Femur (tissue), 1 donor: ENCODE results near the gene GORAB.

Experiments
- DNase-seq: peaks from one replicate; pipeline ENCODE4 v3.0.0-alpha.2; 2017

GORAB gene

GRCh38 chr1:170593173-170594011, 61.4 kb downstream of the GORAB start:
- DNase-seq: peak; percentile 26

- DNase-seq: peak; percentile 34
Observed at GRCh38 chr1:170594066-170594626, 62.2 kb downstream of the GORAB start.

- no peak for DNase-seq
Observed at GRCh38 chr1:170596701-170597100, 64.7 kb downstream of the GORAB start.

- no peak for DNase-seq
Observed at GRCh38 chr1:170598618-170599017, 66.7 kb downstream of the GORAB start.

GRCh38 chr1:170599033-170599432, 67.1 kb downstream of the GORAB start:
- DNase-seq: no peak

GRCh38 chr1:170601866-170602265, 69.9 kb downstream of the GORAB start:
- DNase-seq: no peak
